SK-N-SH (cell line): ENCODE measurements around the gene TFCP2. TPM values are rescaled to one million over a fixed set of nuclear protein-coding genes. Genes with fewer than 3 reads are reported as not detected.

ENCODE experiments used
- CTCF ChIA-PET: fragments of 300-600, 350-600 bp; formaldehyde crosslinking; extraction: SDS; loops from one replicate; lab custom pipeline; 2021; lab: Yijun Ruan, JAX
- POLR2A ChIA-PET: fragments of 350-600 bp; sonication (Branson Sonifier 250); formaldehyde crosslinking; extraction: SDS; loops from one replicate; lab custom pipeline; 2020; ENCODE audit warnings: antibody characterized with exemption, inconsistent platforms; lab: Yijun Ruan, JAX
- DNase-seq: peaks from one replicate; pipeline ENCODE4 v3.0.0; 2012
- H2AFZ ChIP-seq: fragments of 200-600 bp; sonication (generic); 2 replicates; pipeline ENCODE4 v1.8.1; 2016; ENCODE audit warnings: antibody characterized with exemption, mild to moderate bottlenecking, low read depth
- H3F3A ChIP-seq: fragments of 200-600 bp; sonication (generic); replicated peaks from 2 replicates; pipeline ENCODE3; 2016; ENCODE audit warnings: antibody characterized with exemption, mild to moderate bottlenecking; ENCODE audit not compliant: insufficient read depth
- H3K27ac ChIP-seq, 2 experiments: fragments of 200-500 bp in 1 of 2; fragments of 200-600 bp in 1 of 2; sonication (Bioruptor generic) in 1 of 2; sonication (generic), shearing (Covaris generic) in 1 of 2; 2 replicates each; pipeline versions ENCODE4 v1.5.1 to v1.6.1; 2014 to 2016; ENCODE audit warnings: low read depth in 2 of 2, inconsistent platforms in 1 of 2, low read length in 1 of 2, mild to moderate bottlenecking in 1 of 2, mixed read lengths in 1 of 2
- H3K27me3 ChIP-seq: fragments of 200-600 bp; sonication (generic), shearing (Covaris generic); 2 replicates; pipeline ENCODE4 v1.6.1; 2016; ENCODE audit warnings: mixed run types; ENCODE audit not compliant: insufficient read depth
- H3K36me3 ChIP-seq, 2 experiments: fragments of 200-500 bp in 1 of 2; fragments of 200-600 bp in 1 of 2; sonication (Bioruptor generic) in 1 of 2; sonication (generic) in 1 of 2; replicated peaks in 1 of 2; 2 replicates each; pipeline versions ENCODE3 to v1.5.1; 2014 to 2016; ENCODE audit warnings: low read length in 1 of 2, mild to moderate bottlenecking in 1 of 2; ENCODE audit not compliant: insufficient read depth in 2 of 2, control insufficient read depth in 1 of 2
- H3K4me1 ChIP-seq, 2 experiments: fragments of 200-500 bp in 1 of 2; fragments of 200-600 bp in 1 of 2; sonication (Bioruptor generic) in 1 of 2; sonication (generic), shearing (Covaris generic) in 1 of 2; 2 replicates each; pipeline versions ENCODE4 v1.5.1 to v1.6.1; 2014 to 2016; ENCODE audit warnings: low read depth in 1 of 2, low read length in 1 of 2, mixed run types in 1 of 2; ENCODE audit not compliant: insufficient read depth in 2 of 2, control insufficient read depth in 1 of 2
- H3K4me2 ChIP-seq: fragments of 200-600 bp; sonication (generic), shearing (Covaris generic); 2 replicates; pipeline ENCODE4 v1.6.1; 2017; ENCODE audit warnings: mixed run types
- H3K4me3 ChIP-seq, 2 experiments: fragments of 200-500 bp in 1 of 2; fragments of 200-600 bp in 1 of 2; sonication (Bioruptor generic) in 1 of 2; sonication (generic), shearing (Covaris generic) in 1 of 2; 2 replicates each; pipeline versions ENCODE4 v1.5.1 to v1.8.1; 2014 to 2016; ENCODE audit warnings: low read depth in 2 of 2, inconsistent platforms in 1 of 2, low read length in 1 of 2, mild to moderate bottlenecking in 1 of 2, mixed read lengths in 1 of 2, moderate library complexity in 1 of 2
- H3K79me2 ChIP-seq: fragments of 200-600 bp; sonication (generic); 2 replicates; pipeline ENCODE4 v1.8.1; 2017; ENCODE audit warnings: mild to moderate bottlenecking; ENCODE audit not compliant: insufficient read depth
- H3K9ac ChIP-seq: fragments of 200-600 bp; sonication (generic); 2 replicates; pipeline ENCODE4 v1.6.1; 2017; ENCODE audit warnings: mixed run types
- H3K9me2 ChIP-seq: fragments of 200-600 bp; sonication (generic); 2 replicates; pipeline ENCODE4 v1.6.1; 2017; ENCODE audit warnings: mixed run types
- H3K9me3 ChIP-seq: fragments of 200-600 bp; sonication (generic); 2 replicates; pipeline ENCODE4 v1.6.1; 2017; ENCODE audit warnings: mixed run types, mild to moderate bottlenecking, moderate library complexity
- H4K20me1 ChIP-seq: fragments of 200-600 bp; sonication (generic); 2 replicates; pipeline ENCODE4 v1.6.1; 2017; ENCODE audit warnings: mild to moderate bottlenecking, mixed run types; ENCODE audit not compliant: insufficient read depth
- CHD2 ChIP-seq: fragments of 150-350 bp; IDR thresholded peaks from 2 replicates; pipeline ENCODE4 v1.6.1; 2018; ENCODE audit warnings: low read length; ENCODE audit not compliant: partially characterized antibody
- EP300 ChIP-seq, 2 experiments: IDR thresholded peaks; 2 replicates each; pipeline versions ENCODE4 v1.4.0 to v1.6.1; 2012; ENCODE audit warnings: borderline replicate concordance in 1 of 2, low read depth in 1 of 2, low read length in 1 of 2
- GABPA ChIP-seq: IDR thresholded peaks from 2 replicates; pipeline ENCODE4 v1.4.0; 2012; ENCODE audit warnings: low read depth, mild to moderate bottlenecking
- IRF3 ChIP-seq: fragments of 150-350 bp; IDR thresholded peaks from 2 replicates; pipeline ENCODE4 v1.6.1; 2016; ENCODE audit warnings: mild to moderate bottlenecking, low read depth, low read length
- JUND ChIP-seq: IDR thresholded peaks from 2 replicates; pipeline ENCODE4 v1.4.0; 2012
- MEF2A ChIP-seq: IDR thresholded peaks from 2 replicates; pipeline ENCODE4 v1.4.0; 2012; ENCODE audit warnings: low read depth, borderline replicate concordance
- MXI1 ChIP-seq: IDR thresholded peaks from 2 replicates; pipeline ENCODE4 v1.6.1; 2012; ENCODE audit warnings: mild to moderate bottlenecking, low read depth, low read length, improper control_type of control experiment
- NFIC ChIP-seq: IDR thresholded peaks from 2 replicates; pipeline ENCODE4 v1.4.0; 2012; ENCODE audit warnings: borderline replicate concordance
- NRF1 ChIP-seq: IDR thresholded peaks from 2 replicates; pipeline ENCODE4 v1.6.1; 2012; ENCODE audit warnings: low read depth, mild to moderate bottlenecking, low read length
- PBX3 ChIP-seq: IDR thresholded peaks from 2 replicates; pipeline ENCODE4; 2012
- POLR2AphosphoS5 ChIP-seq: IDR thresholded peaks from 2 replicates; pipeline ENCODE4 v1.6.1; 2012; ENCODE audit warnings: low read depth, low read length
- RFX5 ChIP-seq: IDR thresholded peaks from 2 replicates; pipeline ENCODE4 v1.6.1; 2012; ENCODE audit warnings: mild to moderate bottlenecking, improper control_type of control experiment, low read length
- SIN3A ChIP-seq: IDR thresholded peaks from 2 replicates; pipeline ENCODE4 v1.6.1; 2012; ENCODE audit warnings: low read depth, mild to moderate bottlenecking, low read length, moderate library complexity, borderline replicate concordance
- SMC3 ChIP-seq: IDR thresholded peaks from 2 replicates; pipeline ENCODE4 v1.6.1; 2012; ENCODE audit warnings: low read depth, low read length, improper control_type of control experiment
- TAF1 ChIP-seq: IDR thresholded peaks from 2 replicates; pipeline ENCODE4 v1.6.1; 2012; ENCODE audit warnings: low read depth, mild to moderate bottlenecking, low read length, moderate library complexity, borderline replicate concordance
- TCF12 ChIP-seq: IDR thresholded peaks from 2 replicates; pipeline ENCODE4 v1.4.0; 2012
- TEAD4 ChIP-seq: IDR thresholded peaks from 2 replicates; pipeline ENCODE4 v1.4.0; 2012; ENCODE audit warnings: mild to moderate bottlenecking, borderline replicate concordance; ENCODE audit not compliant: insufficient read depth
- ZBTB33 ChIP-seq: IDR thresholded peaks from 2 replicates; pipeline ENCODE4 v1.4.0; 2012; ENCODE audit warnings: low read depth, borderline replicate concordance
- WGBS: methylation state at CpG from one replicate; pipeline ENCODE4 v1.1.6; 2017; ENCODE audit warnings: low lambda C conversion rate; 5-methylcytosine and 5-hydroxymethylcytosine counted together
- polyA plus RNA-seq, 3 experiments: library from polyadenylated mRNA; depleted of rRNA; stranded (reverse); fragments of >200 nt; gene quantifications; 2 replicates each; pipeline ENCODE4 v1.2.3, GENCODE V29; 2012

The TFCP2 gene
- polyA plus RNA-seq, 1 of the 3 experiments (the other 2 are of a cell fraction), result 18.1 TPM

GRCh38 chr12:51219322-51219721 lies 46.4 kb upstream of the TFCP2 start:
- Histone ChIP-seq H2AFZ (0 out of 2 replicates have a peak overlapping the region, but pooled peaks have one; percentile 17), H3K79me2 (no peaks in the 10 kb centered on the region), H4K20me1 (no peaks in the 10 kb centered on the region), H3K36me3 (no peaks in the 10 kb centered on the region), H3K9me3 (no peaks in the 10 kb centered on the region), H3K9me2 (no peaks in the 10 kb centered on the region), H3K4me1 (peaks cover 0 to 8% of the 10 kb centered on the region in 2 experiments; a peak in 1 of 4 replicates), H3F3A (peaks cover 25% of the 10 kb centered on the region), H3K4me3 (no peak overlapping the region), H3K4me2 (no peak overlapping the region; the same call in 1 of the 2 replicates), H3K9ac (no peak overlapping the region), H3K27me3 (no peaks in the 10 kb centered on the region), H3K27ac (no peak overlapping the region)
- no peak for DNase-seq
- TF ChIP-seq CHD2 (no peak), GABPA (no peak), NFIC (no peak), PBX3 (no peak), JUND (no peak), EP300 (IDR thresholded peaks at IDR 0.05; ENCODE audit: borderline replicate concordance in 1 of 2, low read depth in 1 of 2, low read length in 1 of 2) (no peak), SMC3 (no peak), ZBTB33 (no peak), MXI1 (no peak), SIN3A (no peak), TAF1 (no peak), NRF1 (no peak)
- 85% methylated on average over 5 of the region's 5 CpGs for WGBS
- POLR2A ChIA-PET, result no interaction called here
- CTCF ChIA-PET, result interaction anchor here (1.2 to 2.1 kb wide), 5 partner anchors 11 to 455 kb away, joined by 3 to 7 read pairs (median 5); no protein-coding TSS in a partner anchor

GRCh38 chr12:51218607-51219161 lies 45.7 kb upstream of the TFCP2 start:
- DNase-seq, result no peak
- TF ChIP-seq MXI1 (no peak), POLR2AphosphoS5 (no peak), RFX5 (no peak), IRF3 (no peak), MEF2A (no peak), TEAD4 (no peak), TCF12 (no peak)
- Histone ChIP-seq H3K4me1 (peaks cover 0 to 8% of the 10 kb centered on the region in 2 experiments; a peak in 1 of 4 replicates), H3K27me3 (no peaks in the 10 kb centered on the region), H3K9ac (peak overlapping the region; percentile 88), H3K9me3 (no peaks in the 10 kb centered on the region), H3K4me2 (peak overlapping the region; percentile 88), H3F3A (peaks cover 25% of the 10 kb centered on the region), H3K79me2 (no peaks in the 10 kb centered on the region), H3K4me3 (peak overlapping the region; percentile 58 to 65), H3K27ac (peak overlapping the region; percentile 53 to 77), H4K20me1 (no peaks in the 10 kb centered on the region), H3K36me3 (no peaks in the 10 kb centered on the region), H2AFZ (peak overlapping the region; percentile 86), H3K9me2 (no peaks in the 10 kb centered on the region)
- ChIA-PET CTCF (interaction anchor here (0.6 to 3.1 kb wide), 15 partner anchors 8 to 454 kb away, joined by 3 to 15 read pairs (median 4); partner anchors contain the start of genes DAZAP2 and SMAGP), POLR2A (interaction anchor here (0.6 to 1.6 kb wide), 5 partner anchors 12 to 167 kb away, joined by 3 to 13 read pairs (median 6); partner anchors contain the start of genes CSRNP2 and DAZAP2)
- WGBS, result 82% methylated on average over 10 of the region's 10 CpGs
